ENCODE data around the gene ERRFI1.
"Not testable (repeated sequence)": the region's sequence is repeated elsewhere in the genome, so short reads cannot be mapped to it uniquely, and the experiment has no call there.

Gene ERRFI1

GRCh38 chr1:7964476-7964875 is 61.6 kb downstream of the ERRFI1 start:
- Histone ChIP-seq H2AFZ (no peak overlapping the region), H3K9me3 (ENCODE audit: control insufficient read depth, low read length) (no peaks in the 10 kb centered on the region), H3K4me1 (peaks cover 2% of the 10 kb centered on the region), H3K27ac (no peak overlapping the region), H3K36me3 (ENCODE audit: control insufficient read depth, insufficient read depth, low read length) (no peaks in the 10 kb centered on the region), H3K9ac (no peak overlapping the region), H3K79me2 (peaks cover 23% of the 10 kb centered on the region), H3K4me2 (ENCODE audit: low read length) (no peak overlapping the region), H3K27me3 (ENCODE audit: control insufficient read depth, insufficient read depth, low read length) (no peaks in the 10 kb centered on the region), H3K4me3 (ENCODE audit: low read depth, low read length) (no peak overlapping the region)
- TF ChIP-seq CTCF (IDR thresholded peaks at IDR 0.05) = no peak

DNA sequence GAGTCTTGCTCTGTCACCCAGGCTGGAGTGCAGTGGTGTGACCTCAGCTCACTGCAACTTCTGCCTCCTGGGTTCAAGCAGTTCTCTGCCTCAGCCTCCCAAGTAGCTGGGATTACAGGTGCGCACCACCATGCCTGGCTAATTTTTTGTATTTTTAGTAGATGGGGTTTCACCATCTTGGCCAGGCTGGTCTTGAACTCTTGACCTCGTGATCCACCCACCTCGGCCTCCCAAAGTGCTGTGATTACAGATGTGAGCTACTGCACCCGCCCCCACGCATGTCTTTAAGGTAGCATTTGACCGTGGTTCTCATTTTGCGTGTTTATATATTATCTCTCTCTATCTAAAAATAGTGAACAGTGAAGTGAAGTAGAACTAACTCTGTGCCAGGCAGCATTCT is 62.3 kb downstream of the ERRFI1 start:
- H3K4me3 ChIP-seq (ENCODE audit: low read depth, low read length); H2AFZ ChIP-seq; H3K9ac ChIP-seq; H3K4me1 ChIP-seq; H3K4me2 ChIP-seq (ENCODE audit: low read length); H3K27ac ChIP-seq; H3K36me3 ChIP-seq (ENCODE audit: control insufficient read depth, insufficient read depth, low read length); H3K27me3 ChIP-seq (ENCODE audit: control insufficient read depth, insufficient read depth, low read length); H3K9me3 ChIP-seq (ENCODE audit: control insufficient read depth, low read length): not testable (repeated sequence)
- H3K79me2 ChIP-seq = peaks cover 23% of the 10 kb centered on the region

GRCh38 chr1:7963378-7963730 is 62.8 kb downstream of the ERRFI1 start:
- not testable (repeated sequence) for H3K4me1 ChIP-seq; H3K36me3 ChIP-seq (ENCODE audit: control insufficient read depth, insufficient read depth, low read length); H3K27ac ChIP-seq; H3K9ac ChIP-seq; H2AFZ ChIP-seq; H3K27me3 ChIP-seq (ENCODE audit: control insufficient read depth, insufficient read depth, low read length); H3K9me3 ChIP-seq (ENCODE audit: control insufficient read depth, low read length); H3K4me3 ChIP-seq (ENCODE audit: low read depth, low read length); H3K4me2 ChIP-seq (ENCODE audit: low read length)
- peaks cover 23% of the 10 kb centered on the region for H3K79me2 ChIP-seq

- no peak overlapping the region for H2AFZ ChIP-seq
- H3K4me3 ChIP-seq (ENCODE audit: low read depth, low read length) = peak overlapping the region; percentile 87
- peak overlapping the region; percentile 96 for H3K4me2 ChIP-seq (ENCODE audit: low read length)
- peaks cover 2% of the 10 kb centered on the region for H3K4me1 ChIP-seq
- H3K79me2 ChIP-seq = peaks cover 23% of the 10 kb centered on the region
- H3K27ac ChIP-seq = no peak overlapping the region
- H3K9me3 ChIP-seq (ENCODE audit: control insufficient read depth, low read length) = no peaks in the 10 kb centered on the region
- TF ChIP-seq CTCF (IDR thresholded peaks at IDR 0.05) = no peak
- no peaks in the 10 kb centered on the region for H3K36me3 ChIP-seq (ENCODE audit: control insufficient read depth, insufficient read depth, low read length)
- H3K27me3 ChIP-seq (ENCODE audit: control insufficient read depth, insufficient read depth, low read length) = no peaks in the 10 kb centered on the region
- no peak overlapping the region for H3K9ac ChIP-seq
Observed at GRCh38 chr1:7962636-7963377, 63.3 kb downstream of the ERRFI1 start.

- no peak for TF ChIP-seq CTCF (IDR thresholded peaks at IDR 0.05)
- Histone ChIP-seq H3K9me3 (ENCODE audit: control insufficient read depth, low read length) (no peaks in the 10 kb centered on the region), H3K4me2 (ENCODE audit: low read length) (peak overlapping the region; percentile 96), H3K27ac (peak overlapping the region; percentile 92), H3K36me3 (ENCODE audit: control insufficient read depth, insufficient read depth, low read length) (no peaks in the 10 kb centered on the region), H3K4me1 (peaks cover 1% of the 10 kb centered on the region), H3K4me3 (ENCODE audit: low read depth, low read length) (peak overlapping the region; percentile 87), H3K27me3 (ENCODE audit: control insufficient read depth, insufficient read depth, low read length) (no peaks in the 10 kb centered on the region), H3K79me2 (peaks cover 21% of the 10 kb centered on the region), H2AFZ (peak overlapping the region; percentile 83), H3K9ac (no peak overlapping the region)
Observed at GRCh38 chr1:7962014-7962335, 64.1 kb downstream of the ERRFI1 start.
